Measurements from ENCODE around the gene RAB3IL1.

The RAB3IL1 gene

GRCh38 chr11:61903845-61904244 is 13.5 kb downstream of the RAB3IL1 start:
- no peak for DNase-seq

GRCh38 chr11:61902313-61902712 is 15.1 kb downstream of the RAB3IL1 start:
- no peak for DNase-seq

GRCh38 chr11:61901397-61901796 is 16.0 kb downstream of the RAB3IL1 start:
- no peak for DNase-seq

GRCh38 chr11:61900251-61900650 is 17.1 kb downstream of the RAB3IL1 start:
- no peak for DNase-seq

- peak; percentile 98 for DNase-seq
Observed at GRCh38 chr11:61899146-61899841, 18.1 kb downstream of the RAB3IL1 start.

- DNase-seq: no peak
Observed at GRCh38 chr11:61898247-61898582, 19.2 kb downstream of the RAB3IL1 start.

- peak; percentile 91 for DNase-seq
Observed at GRCh38 chr11:61897387-61898246, 19.7 kb downstream of the RAB3IL1 start.

- no peak for DNase-seq
Observed at GRCh38 chr11:61896665-61897386, 20.5 kb downstream of the RAB3IL1 start.

GRCh38 chr11:61895718-61896059 is 21.7 kb downstream of the RAB3IL1 start:
- no peak for DNase-seq

GRCh38 chr11:61895046-61895717 is 22.2 kb downstream of the RAB3IL1 start:
- no peak for DNase-seq

GRCh38 chr11:61893981-61894380 is 23.4 kb downstream of the RAB3IL1 start:
- DNase-seq: no peak

GRCh38 chr11:61892085-61892370 is 25.3 kb downstream of the RAB3IL1 start:
- DNase-seq: no peak

GRCh38 chr11:61891331-61892084 is 25.9 kb downstream of the RAB3IL1 start, which contains the start of gene FADS3:
Gene FADS3, minus strand, starts transcription at chr11:61891545. Its CDS starts 164 bp downstream, at chr11:61891381.
- DNase-seq: peak; percentile 72

GRCh38 chr11:61890529-61891330 is 26.6 kb downstream of the RAB3IL1 start:
- peak; percentile 47 for DNase-seq

- DNase-seq: no peak
Observed at GRCh38 chr11:61889831-61890230, 27.5 kb downstream of the RAB3IL1 start.

- DNase-seq: no peak
Observed at GRCh38 chr11:61888590-61888989, 28.8 kb downstream of the RAB3IL1 start.

- no peak for DNase-seq
Observed at GRCh38 chr11:61887839-61888494, 29.4 kb downstream of the RAB3IL1 start.

- DNase-seq: no peak
Observed at GRCh38 chr11:61886643-61887042, 30.7 kb downstream of the RAB3IL1 start.

GRCh38 chr11:61885784-61886580 is 31.4 kb downstream of the RAB3IL1 start:
- no peak for DNase-seq

- no peak for DNase-seq
Observed at GRCh38 chr11:61885166-61885778, 32.1 kb downstream of the RAB3IL1 start.

All from stimulated activated CD8-positive, alpha-beta memory T cell treated with anti-CD3 and anti-CD28 coated beads, Interleukin-4, amount 100 ng/mL, for 48 hours (primary cell).